Skin of body (tissue), 2 donors: ENCODE results near the gene FXR2. TPM values are rescaled to one million over a fixed set of nuclear protein-coding genes. Genes with fewer than 3 reads are reported as not detected.
A peak's percentile ranks its signal among the peaks of the same experiment; 100 is the strongest.

Source experiments
- DNase-seq: peaks from one replicate; lab custom pipeline; 2025; lab: John Stamatoyannopoulos, UW
- total RNA-seq: library from RNA; depleted of rRNA; stranded (reverse); fragments of >200 nt; gene quantifications from one replicate; pipeline ENCODE4 v1.2.3, GENCODE V29; 2014

Gene FXR2
- total RNA-seq, 1 donor from 2014 or later, result 25.5 TPM

DNA sequence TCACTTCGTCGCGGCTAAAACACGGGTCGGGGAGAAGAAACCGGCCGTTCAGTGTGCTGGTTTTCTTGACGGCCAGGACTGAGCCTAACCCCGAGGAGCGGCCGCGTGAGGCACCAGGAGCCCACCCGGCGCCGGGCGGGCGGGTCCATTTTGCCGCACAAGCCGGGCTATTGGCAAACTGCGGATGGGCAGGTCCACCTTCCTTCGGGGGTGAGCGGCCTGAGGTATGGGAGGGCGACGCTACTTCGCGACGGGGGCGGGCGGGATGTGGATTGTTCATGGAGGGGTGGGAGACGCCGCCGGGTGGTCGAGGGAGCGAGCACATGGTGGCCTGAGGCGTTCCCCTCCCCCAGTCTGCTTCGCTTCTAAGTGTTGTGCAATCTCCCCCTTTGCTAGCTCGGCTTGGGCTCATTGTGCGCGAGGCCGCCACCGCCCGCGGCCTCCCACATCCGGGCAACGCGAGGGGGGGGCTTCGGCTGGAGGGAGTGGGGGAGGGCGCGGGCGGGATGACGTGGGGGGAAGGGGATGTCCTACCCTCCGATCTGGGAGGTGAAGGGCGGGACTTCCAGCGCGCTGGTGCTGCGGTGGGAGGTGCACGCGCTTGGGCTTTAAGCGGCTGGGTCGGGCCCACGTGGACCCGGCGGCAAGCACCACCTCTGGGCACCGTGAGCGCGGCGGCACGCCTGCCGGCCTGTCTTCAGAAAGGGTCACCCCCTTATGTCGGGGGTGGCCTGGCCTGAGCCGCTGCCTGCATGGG is 41.2 kb downstream of the FXR2 start:
- DNase-seq, result peak; percentile 95

DNA sequence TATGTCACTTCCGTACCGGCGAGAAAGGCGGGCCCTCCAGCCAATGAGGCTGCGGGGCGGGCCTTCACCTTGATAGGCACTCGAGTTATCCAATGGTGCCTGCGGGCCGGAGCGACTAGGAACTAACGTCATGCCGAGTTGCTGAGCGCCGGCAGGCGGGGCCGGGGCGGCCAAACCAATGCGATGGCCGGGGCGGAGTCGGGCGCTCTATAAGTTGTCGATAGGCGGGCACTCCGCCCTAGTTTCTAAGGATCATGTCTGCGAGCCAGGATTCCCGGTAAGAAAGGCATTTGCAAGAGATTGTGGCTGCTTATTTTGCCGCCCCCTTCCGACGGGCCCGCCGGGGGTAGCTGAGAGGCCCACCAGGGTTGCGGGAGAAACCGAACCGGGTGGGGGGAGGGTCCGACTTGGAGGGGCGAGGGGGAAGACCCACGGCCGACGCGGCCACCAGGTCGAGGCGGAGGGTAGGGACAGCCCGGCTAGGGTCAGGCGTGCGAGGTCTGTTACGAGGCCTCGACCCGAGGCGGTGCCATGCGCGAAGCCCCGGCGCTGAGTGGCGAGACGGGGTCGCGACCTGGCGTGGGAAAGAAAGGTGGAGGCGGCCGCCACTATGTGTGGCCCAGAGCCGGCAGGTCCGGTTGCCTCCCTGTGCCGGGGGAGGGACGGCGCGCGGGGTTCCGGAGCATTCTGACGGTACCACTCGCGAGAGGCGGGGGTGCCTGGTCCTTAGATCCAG is 41.9 kb downstream of the FXR2 start:
- peak; percentile 99 for DNase-seq

DNA sequence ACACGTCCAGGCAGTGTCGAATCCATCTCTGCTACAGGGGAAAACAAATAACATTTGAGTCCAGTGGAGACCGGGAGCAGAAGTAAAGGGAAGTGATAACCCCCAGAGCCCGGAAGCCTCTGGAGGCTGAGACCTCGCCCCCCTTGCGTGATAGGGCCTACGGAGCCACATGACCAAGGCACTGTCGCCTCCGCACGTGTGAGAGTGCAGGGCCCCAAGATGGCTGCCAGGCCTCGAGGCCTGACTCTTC is 42.4 kb downstream of the FXR2 start:
- no peak for DNase-seq

DNA sequence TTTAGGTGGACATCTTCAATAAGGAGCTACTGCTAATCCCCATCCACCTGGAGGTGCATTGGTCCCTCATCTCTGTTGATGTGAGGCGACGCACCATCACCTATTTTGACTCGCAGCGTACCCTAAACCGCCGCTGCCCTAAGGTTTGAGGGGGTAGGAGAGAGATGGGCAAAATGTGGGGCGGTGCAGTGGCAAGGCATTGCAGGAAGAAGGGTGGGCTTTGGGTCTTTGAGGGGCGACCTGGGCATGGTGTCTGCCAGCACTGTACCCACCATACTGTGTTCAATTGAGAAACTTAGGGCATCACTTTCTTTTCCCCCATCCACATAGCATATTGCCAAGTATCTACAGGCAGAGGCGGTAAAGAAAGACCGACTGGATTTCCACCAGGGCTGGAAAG is 44.3 kb downstream of the FXR2 start:
- no peak for DNase-seq

DNA sequence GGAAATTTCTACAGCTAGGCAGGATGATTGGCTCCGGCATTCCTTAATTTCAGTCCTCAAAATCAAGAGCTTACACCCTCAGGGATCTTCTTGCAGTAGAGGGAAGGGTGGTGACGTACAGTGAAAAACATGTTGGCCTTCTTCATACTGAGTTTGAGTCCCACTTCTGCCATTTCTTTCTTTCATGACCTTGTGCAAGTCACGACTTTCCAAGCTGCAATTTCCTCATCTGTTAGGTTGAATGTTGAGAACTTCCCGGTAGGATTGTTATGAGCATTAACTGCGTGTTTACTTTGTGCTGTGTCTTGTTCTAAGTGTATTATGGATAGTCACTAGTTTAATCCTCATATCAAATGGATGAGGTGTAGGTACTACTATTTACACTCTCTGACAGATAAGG is 45.1 kb downstream of the FXR2 start:
- DNase-seq, result no peak

DNA sequence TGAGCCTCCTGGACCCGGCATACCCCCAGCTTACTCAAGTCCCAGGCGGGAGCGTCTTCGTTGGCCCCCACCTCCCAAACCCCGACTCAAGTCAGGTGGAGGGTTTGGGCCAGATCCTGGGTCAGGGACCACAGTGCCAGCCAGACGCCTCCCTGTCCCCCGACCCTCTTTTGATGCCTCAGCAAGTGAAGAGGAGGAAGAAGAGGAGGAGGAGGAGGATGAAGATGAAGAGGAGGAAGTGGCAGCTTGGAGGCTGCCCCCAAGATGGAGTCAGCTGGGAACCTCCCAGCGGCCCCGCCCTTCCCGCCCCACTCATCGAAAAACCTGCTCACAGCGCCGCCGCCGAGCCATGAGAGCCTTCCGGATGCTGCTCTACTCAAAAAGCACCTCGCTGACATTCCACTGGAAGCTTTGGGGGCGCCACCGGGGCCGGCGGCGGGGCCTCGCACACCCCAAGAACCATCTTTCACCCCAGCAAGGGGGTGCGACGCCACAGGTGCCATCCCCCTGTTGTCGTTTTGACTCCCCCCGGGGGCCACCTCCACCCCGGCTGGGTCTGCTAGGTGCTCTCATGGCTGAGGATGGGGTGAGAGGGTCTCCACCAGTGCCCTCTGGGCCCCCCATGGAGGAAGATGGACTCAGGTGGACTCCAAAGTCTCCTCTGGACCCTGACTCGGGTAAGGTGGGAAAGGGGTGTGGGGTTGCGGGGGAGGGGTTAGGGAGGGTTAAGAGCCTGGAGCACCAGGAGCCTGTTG is 51.4 kb downstream of the FXR2 start:
- no peak for DNase-seq

DNA sequence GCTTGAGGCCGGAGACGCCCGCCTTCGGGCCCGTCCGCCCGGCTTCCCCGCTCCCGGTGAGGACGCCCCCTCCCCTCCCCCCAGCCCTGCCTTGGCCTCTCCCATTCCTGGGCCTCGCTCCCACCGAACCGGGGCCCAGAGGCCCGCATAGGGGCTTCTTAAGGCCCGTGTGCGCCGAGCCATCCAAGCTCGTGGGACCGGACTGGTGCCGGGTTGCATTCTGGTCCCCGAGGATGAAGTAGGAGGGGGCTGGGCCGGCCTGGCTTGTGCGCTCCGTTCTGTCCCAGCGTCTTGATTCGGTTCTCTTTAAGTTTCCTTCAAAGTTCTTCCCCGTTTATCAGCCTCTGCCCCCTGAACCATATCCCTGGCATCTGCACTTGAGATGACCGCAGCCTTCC is 52.5 kb downstream of the FXR2 start:
- DNase-seq, result no peak

DNA sequence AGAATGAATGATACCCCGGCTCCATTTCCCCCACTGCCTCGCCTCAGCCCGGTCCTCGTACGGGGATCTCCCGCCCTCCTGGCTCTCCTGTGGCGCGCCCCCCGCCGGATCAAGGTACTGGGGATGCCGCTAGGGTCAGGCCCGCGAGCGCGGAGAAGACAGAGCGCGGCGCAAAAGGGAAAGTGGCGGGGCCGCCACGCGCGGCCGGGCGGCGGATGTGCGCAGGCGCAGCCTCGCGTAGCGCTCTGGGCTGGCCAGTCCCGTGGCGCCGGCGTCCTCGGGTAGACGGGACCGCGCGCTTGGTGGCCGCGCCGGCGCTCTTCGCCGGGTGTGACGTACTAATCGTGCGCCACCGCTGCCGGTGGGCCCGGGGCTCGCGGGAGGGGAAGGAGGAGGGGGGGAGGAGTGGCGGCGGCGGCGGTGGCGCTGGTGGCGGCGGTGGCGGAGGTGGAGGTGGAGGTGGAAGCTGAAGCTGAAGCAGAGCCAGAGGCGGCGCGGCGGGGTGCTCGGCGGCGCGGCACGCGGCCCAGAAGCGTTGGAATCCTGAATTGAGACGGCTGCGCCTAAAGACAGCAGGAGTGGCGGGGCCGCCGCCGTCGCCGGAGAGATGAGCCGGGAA is 53.0 kb downstream of the FXR2 start, which contains the start of gene SENP3:
Gene SENP3, plus strand, starts transcription at position 331 of the 619 bp plus-strand sequence. CDS start 1,158 bp downstream, outside the sequence.
- peak; percentile 82 for DNase-seq

DNA sequence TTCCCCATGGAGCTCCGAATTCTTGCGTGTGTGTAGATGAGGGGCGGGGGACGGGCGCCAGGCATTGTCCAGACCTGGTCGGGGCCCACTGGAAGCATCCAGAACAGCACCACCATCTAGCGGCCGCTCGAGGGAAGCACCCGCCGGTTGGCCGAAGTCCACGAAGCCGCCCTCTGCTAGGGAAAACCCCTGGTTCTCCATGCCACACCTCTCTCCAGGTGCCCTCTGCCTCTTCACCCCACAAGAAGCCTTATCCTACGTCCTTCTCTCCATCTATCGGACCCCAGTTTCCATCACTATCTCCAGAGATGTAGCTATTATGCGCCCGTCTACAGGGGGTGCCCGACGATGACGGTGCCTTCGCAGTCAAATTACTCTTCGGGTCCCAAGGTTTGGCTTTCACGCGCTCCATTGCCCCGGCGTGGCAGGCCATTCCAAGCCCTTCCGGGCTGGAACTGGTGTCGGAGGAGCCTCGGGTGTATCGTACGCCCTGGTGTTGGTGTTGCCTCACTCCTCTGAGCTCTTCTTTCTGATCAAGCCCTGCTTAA is 53.6 kb downstream of the FXR2 start:
- peak; percentile 74 for DNase-seq

DNA sequence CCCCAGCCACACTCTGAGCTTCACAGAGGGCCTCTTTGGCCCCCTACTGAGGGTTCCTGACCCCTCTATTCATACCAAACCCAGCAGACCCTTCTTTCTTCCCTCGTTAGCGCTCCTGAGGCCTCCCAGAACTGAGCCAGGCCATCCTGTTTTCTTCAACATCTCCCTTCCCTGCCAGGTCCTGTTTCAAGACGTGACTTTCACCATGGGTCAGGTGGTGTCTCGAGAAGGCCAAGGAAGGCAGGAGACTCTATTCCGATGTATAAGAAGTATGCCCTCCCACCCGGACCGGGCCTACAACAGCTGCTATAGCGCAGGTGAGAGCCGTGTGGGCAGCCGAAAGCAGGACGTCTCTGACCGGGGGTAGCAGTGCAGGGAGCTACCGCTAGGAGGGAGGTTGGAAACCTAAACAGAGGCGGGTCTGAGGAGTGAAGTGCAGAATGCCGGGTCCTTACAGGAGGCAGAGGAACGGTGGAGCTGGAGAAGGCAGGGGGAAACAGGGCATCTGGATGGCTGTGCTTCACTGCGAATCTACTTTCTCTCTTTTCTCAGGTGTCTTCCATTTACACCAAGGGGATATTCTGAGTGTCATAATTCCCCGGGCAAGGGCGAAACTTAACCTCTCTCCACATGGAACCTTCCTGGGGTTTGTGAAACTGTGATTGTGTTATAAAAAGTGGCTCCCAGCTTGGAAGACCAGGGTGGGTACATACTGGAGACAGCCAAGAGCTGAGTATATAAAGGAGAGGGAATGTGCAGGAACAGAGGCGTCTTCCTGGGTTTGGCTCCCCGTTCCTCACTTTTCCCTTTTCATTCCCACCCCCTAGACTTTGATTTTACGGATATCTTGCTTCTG is 54.3 kb downstream of the FXR2 start:
- peak; percentile 37 for DNase-seq

DNA sequence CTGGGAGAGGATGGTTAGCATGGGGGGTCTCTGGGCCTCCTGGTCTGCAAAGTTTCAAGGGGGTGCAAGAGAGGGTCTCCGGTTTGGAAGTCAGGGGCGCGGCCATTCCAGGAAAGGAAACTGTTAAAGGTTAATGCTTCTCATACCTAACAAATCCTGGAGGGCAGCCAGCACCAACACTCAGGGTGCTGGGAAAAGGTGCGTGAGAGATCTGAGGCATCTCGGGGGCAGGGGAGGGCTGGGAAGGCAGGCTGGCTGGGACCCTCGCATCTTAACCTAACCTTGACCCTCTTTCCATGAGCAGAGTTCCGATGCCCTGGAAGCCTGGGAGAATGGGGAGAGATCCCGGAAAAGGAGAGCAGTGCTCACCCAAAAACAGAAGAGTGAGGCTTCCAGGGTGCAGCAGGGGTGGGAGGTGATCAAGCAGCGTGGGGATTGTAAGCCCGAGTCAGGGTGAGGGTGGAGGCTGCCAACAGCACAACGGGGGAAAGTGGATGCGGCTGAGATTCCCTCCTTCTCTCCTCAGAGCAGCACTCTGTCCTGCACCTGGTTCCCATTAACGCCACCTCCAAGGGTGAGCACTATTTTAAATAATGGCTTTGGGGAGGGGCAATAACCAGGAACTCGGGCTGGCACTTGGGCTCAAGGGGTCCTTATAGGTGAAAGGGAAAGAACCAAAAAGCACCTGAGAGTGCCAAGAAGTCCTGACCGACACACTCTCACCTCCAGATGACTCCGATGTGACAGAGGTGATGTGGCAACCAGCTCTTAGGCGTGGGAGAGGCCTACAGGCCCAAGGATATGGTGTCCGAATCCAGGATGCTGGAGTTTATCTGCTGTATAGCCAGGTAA is 55.2 kb downstream of the FXR2 start:
- no peak for DNase-seq

DNA sequence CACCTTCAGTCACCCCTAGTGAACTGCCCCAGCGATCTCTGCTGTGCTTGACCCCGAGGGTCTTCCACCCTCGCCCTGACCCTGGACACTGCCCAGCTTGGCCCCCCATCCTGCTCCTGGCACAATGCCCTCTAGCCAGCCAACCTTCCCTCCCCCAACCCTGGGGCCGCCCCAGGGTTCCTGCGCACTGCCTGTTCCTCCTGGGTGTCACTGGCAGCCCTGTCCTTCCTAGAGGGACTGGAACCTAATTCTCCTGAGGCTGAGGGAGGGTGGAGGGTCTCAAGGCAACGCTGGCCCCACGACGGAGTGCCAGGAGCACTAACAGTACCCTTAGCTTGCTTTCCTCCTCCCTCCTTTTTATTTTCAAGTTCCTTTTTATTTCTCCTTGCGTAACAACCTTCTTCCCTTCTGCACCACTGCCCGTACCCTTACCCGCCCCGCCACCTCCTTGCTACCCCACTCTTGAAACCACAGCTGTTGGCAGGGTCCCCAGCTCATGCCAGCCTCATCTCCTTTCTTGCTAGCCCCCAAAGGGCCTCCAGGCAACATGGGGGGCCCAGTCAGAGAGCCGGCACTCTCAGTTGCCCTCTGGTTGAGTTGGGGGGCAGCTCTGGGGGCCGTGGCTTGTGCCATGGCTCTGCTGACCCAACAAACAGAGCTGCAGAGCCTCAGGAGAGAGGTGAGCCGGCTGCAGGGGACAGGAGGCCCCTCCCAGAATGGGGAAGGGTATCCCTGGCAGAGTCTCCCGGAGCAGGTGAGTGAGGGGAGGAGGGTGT is 56.0 kb downstream of the FXR2 start, which contains the start of gene TNFSF13:
Gene TNFSF13, plus strand, starts transcription at position 207 of the 776 bp plus-strand sequence. Its CDS starts 290 bp downstream, at position 497.
- DNase-seq, result no peak

DNA sequence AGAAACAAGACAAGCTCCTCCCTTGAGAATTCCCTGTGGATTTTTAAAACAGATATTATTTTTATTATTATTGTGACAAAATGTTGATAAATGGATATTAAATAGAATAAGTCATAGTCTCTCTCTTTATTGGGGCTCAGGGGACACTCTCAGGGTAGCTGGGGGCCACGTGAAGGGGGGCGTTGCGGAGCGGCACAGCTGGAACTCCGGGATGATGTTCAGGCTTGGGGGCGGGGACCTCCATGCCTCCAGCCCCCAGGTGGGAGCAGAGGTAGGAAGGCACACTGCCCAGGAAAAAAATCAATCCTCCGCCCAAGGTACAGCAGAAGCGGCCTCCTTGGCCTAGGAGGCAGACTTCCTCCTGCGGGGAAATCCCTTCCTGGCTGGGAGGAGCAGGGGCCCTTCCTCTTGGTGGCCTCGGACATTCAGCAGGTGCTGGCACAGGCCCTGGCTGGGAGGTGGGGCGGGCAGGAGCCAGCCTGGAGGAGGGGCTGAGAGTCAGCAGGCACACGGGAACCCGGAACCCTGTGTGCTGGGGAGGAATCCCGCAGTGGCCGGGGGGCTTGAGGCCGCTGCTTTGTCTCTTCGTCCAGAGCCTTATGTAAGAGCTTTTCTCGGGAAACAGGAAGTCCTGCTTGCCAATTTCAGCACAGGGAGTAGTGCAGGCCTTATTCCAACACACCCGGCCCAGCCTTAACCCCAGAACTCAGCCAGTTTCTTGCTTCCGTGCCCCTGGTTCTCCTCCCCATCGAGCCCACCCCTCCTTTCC is 56.7 kb downstream of the FXR2 start:
- DNase-seq, result peak; percentile 89

DNA sequence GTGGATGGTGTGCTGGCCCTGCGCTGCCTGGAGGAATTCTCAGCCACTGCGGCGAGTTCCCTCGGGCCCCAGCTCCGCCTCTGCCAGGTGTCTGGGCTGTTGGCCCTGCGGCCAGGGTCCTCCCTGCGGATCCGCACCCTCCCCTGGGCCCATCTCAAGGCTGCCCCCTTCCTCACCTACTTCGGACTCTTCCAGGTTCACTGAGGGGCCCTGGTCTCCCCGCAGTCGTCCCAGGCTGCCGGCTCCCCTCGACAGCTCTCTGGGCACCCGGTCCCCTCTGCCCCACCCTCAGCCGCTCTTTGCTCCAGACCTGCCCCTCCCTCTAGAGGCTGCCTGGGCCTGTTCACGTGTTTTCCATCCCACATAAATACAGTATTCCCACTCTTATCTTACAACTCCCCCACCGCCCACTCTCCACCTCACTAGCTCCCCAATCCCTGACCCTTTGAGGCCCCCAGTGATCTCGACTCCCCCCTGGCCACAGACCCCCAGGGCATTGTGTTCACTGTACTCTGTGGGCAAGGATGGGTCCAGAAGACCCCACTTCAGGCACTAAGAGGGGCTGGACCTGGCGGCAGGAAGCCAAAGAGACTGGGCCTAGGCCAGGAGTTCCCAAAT is 57.4 kb downstream of the FXR2 start:
- no peak for DNase-seq

DNA sequence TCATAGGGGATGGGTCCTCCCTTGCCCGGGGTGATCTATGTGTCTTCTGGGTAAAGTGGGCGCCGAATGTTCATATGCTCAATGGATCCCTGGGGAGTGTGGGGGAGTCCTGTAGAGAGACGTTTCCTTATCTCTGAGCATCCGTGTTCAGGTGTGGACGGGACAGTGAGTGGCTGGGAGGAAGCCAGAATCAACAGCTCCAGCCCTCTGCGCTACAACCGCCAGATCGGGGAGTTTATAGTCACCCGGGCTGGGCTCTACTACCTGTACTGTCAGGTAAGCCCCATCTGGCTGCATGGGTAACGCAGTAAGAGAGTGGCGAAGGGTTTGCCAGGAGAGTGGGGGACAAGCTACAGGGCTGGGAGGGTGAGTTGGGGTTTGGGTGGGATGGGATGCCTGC is 58.1 kb downstream of the FXR2 start:
- DNase-seq, result no peak

DNA sequence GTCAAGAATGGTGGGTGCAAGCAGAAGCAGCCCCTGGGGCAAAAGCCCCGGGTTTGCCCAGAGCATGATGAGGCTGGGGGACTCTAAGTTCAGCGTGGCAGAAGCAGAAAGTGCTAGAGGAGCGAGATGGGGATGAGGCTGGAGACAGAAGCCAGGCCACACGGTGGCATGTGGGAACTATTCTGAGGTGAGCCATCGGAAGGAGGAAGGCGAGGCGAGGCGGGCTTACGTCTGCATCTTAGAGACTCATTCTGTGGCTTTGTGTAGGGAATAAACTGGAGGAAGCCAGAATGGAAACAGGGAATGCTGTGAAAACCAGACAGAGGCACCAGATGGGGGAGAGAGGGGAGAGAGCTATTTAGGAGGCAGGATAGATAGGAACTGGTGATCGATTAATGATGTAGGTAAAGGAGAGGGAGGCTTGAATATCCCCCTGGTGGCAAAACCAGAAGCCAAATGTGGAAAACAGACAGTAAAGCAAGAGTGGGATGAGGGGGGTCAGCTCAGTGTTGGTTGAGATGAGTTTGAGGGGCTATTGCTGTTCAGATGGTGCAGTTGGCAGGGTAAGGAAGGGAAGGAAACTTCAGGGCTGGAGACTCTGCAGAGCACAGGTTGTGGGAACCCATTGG is 59.3 kb downstream of the FXR2 start:
- no peak for DNase-seq

DNA sequence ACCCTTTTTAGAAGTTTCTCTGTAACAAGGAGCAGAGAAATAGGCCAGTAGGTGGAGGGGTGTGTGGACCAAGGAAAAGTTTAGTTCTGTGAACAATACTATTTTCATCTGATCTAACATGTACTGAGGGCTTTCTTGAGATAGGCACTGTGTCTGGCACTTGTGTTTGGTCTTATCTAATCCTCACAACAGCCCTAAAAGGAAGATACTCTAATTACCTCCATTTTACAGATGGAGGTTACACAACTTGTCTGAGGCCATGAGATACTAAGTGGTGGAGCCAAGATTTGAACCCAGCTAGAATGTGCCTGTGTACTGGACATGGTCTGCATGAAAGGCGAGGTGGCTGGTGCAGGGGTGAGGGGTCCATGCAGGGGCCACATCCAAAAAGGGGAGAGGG is 61.3 kb downstream of the FXR2 start:
- no peak for DNase-seq
